ENCODE data around the gene SLC16A6.

GRCh38 chr17:68246271-68247028 is 44.5 kb downstream of the SLC16A6 start:
- no peak for TF ChIP-seq CTCF (conservative IDR thresholded peaks at IDR 0.05 in 1 of 2, IDR thresholded peaks at IDR 0.05 in 1 of 2; ENCODE audit: extremely low read depth in 1 of 2, insufficient read depth in 1 of 2, low read depth in 1 of 2, low read length in 2 of 2)
- TF ChIP-seq EZH2 (IDR thresholded peaks at IDR 0.05; ENCODE audit: borderline replicate concordance, low read length), result no peak
